Central memory CD8-positive, alpha-beta T cell (primary cell): ENCODE data around the gene BRDT.
"Not testable (repeated sequence)": the region's sequence is repeated elsewhere in the genome, so short reads cannot be mapped to it uniquely, and the experiment has no call there.

ENCODE experiments used
- ATAC-seq: fragments of 150-1000 bp; cut with Tn5 transposase; replicated peaks from 2 replicates; pipeline ENCODE4 v1.10.0; 2022; ENCODE audit warnings: mild to moderate bottlenecking, moderate FRiP score, moderate number of reproducible peaks; ENCODE audit not compliant: poor library complexity, severe bottlenecking; ENCODE audit errors: extremely low read depth
- DNase-seq, 2 donors: peaks; one replicate each; pipeline ENCODE4 v3.0.0; 2021; ENCODE audit warnings: low spot score in 2 of 2
- H3K27ac Mint-ChIP-seq: one replicate; pipeline ENCODE4 v1.8.0; 2022; ENCODE audit warnings: low read depth, mild to moderate bottlenecking, moderate library complexity, mixed read lengths
- H3K27me3 Mint-ChIP-seq: one replicate; pipeline ENCODE4 v1.8.0; 2022; ENCODE audit warnings: mixed read lengths
- H3K36me3 Mint-ChIP-seq: one replicate; pipeline ENCODE4 v1.8.0; 2022; ENCODE audit warnings: mild to moderate bottlenecking, moderate library complexity, mixed read lengths; ENCODE audit not compliant: insufficient read depth
- H3K4me1 Mint-ChIP-seq: one replicate; pipeline ENCODE4 v1.8.0; 2022; ENCODE audit warnings: mixed read lengths
- H3K4me3 Mint-ChIP-seq: one replicate; pipeline ENCODE4 v1.8.0; 2022; ENCODE audit warnings: mild to moderate bottlenecking, moderate library complexity, mixed read lengths
- H3K9me3 Mint-ChIP-seq: one replicate; pipeline ENCODE4 v1.8.0; 2022; ENCODE audit warnings: mixed read lengths

The BRDT gene

GRCh38 chr1:92013923-92014322 lies 64.7 kb downstream of the BRDT start:
- H3K9me3 Mint-ChIP-seq = no peaks in the 10 kb centered on the region
- H3K4me1 Mint-ChIP-seq = peaks cover 19% of the 10 kb centered on the region
- no peaks in the 10 kb centered on the region for H3K27me3 Mint-ChIP-seq
- no peak overlapping the region for H3K27ac Mint-ChIP-seq
- H3K4me3 Mint-ChIP-seq = no peak overlapping the region
- ATAC-seq (no peak), DNase-seq (no peak)
- no peaks in the 10 kb centered on the region for H3K36me3 Mint-ChIP-seq

GRCh38 chr1:92016720-92017316 lies 67.6 kb downstream of the BRDT start:
- ATAC-seq = peak; percentile 69

GRCh38 chr1:92017656-92018055 lies 68.5 kb downstream of the BRDT start:
- Mint-ChIP-seq H3K27ac (peak overlapping the region; percentile 36), H3K9me3 (no peaks in the 10 kb centered on the region), H3K27me3 (no peaks in the 10 kb centered on the region), H3K36me3 (peaks cover 2% of the 10 kb centered on the region), H3K4me1 (peaks cover 19% of the 10 kb centered on the region), H3K4me3 (peak overlapping the region; percentile 29)
- DNase-seq (no peak), ATAC-seq (peak; percentile 39)

More at GRCh38 chr1:92016720-92017316, 67.6 kb downstream of the BRDT start:
- Mint-ChIP-seq H3K27me3 (no peaks in the 10 kb centered on the region), H3K4me3 (peak overlapping the region; percentile 42), H3K4me1 (peaks cover 19% of the 10 kb centered on the region), H3K36me3 (peaks cover 2% of the 10 kb centered on the region), H3K27ac (peak overlapping the region; percentile 36), H3K9me3 (no peaks in the 10 kb centered on the region)
- DNase-seq = no peak

- Mint-ChIP-seq H3K4me1 (peaks cover 16% of the 10 kb centered on the region), H3K27me3 (peaks cover 10% of the 10 kb centered on the region)
- ATAC-seq, DNase-seq, H3K9me3 Mint-ChIP-seq, H3K4me3 Mint-ChIP-seq, H3K36me3 Mint-ChIP-seq, H3K27ac Mint-ChIP-seq: not testable (repeated sequence)
Measured at GRCh38 chr1:92026042-92026441, 76.8 kb downstream of the BRDT start.

GRCh38 chr1:92026806-92027205 lies 77.6 kb downstream of the BRDT start:
- H3K27me3 Mint-ChIP-seq = peaks cover 10% of the 10 kb centered on the region
- H3K4me1 Mint-ChIP-seq = peaks cover 20% of the 10 kb centered on the region
- H3K4me3 Mint-ChIP-seq = no peak overlapping the region
- ATAC-seq (no peak), DNase-seq (no peak)
- H3K36me3 Mint-ChIP-seq = peaks cover 4% of the 10 kb centered on the region
- H3K9me3 Mint-ChIP-seq = no peaks in the 10 kb centered on the region
- no peak overlapping the region for H3K27ac Mint-ChIP-seq

- DNase-seq (no peak), ATAC-seq (no peak)
- Mint-ChIP-seq H3K27ac (no peak overlapping the region), H3K36me3 (peaks cover 4% of the 10 kb centered on the region), H3K4me3 (peak overlapping the region; percentile 78), H3K4me1 (peaks cover 22% of the 10 kb centered on the region), H3K9me3 (no peaks in the 10 kb centered on the region), H3K27me3 (peaks cover 10% of the 10 kb centered on the region)
Measured at GRCh38 chr1:92029241-92029922, 80.2 kb downstream of the BRDT start.

- H3K36me3 Mint-ChIP-seq = peaks cover 4% of the 10 kb centered on the region
- no peak for ATAC-seq
- no peak for DNase-seq
Measured at GRCh38 chr1:92030656-92031107, 81.5 kb downstream of the BRDT start.

GRCh38 chr1:92031281-92032110 lies 82.3 kb downstream of the BRDT start:
- no peaks in the 10 kb centered on the region for H3K9me3 Mint-ChIP-seq
- no peak for DNase-seq
- ATAC-seq = no peak
- peaks cover 4% of the 10 kb centered on the region for H3K36me3 Mint-ChIP-seq
- H3K4me3 Mint-ChIP-seq = no peak overlapping the region
- H3K27me3 Mint-ChIP-seq = peaks cover 10% of the 10 kb centered on the region
- no peak overlapping the region for H3K27ac Mint-ChIP-seq
- H3K4me1 Mint-ChIP-seq = peaks cover 22% of the 10 kb centered on the region

More at GRCh38 chr1:92030656-92031107, 81.5 kb downstream of the BRDT start:
- Mint-ChIP-seq H3K4me3 (peak overlapping the region; percentile 78), H3K27me3 (peaks cover 10% of the 10 kb centered on the region), H3K27ac (peak overlapping the region; percentile 52), H3K9me3 (no peaks in the 10 kb centered on the region), H3K4me1 (peaks cover 22% of the 10 kb centered on the region)

GRCh38 chr1:92037400-92037799 lies 88.2 kb downstream of the BRDT start:
- Mint-ChIP-seq H3K27ac (no peak overlapping the region), H3K4me3 (no peak overlapping the region), H3K36me3 (no peaks in the 10 kb centered on the region), H3K4me1 (no peaks in the 10 kb centered on the region), H3K9me3 (no peaks in the 10 kb centered on the region), H3K27me3 (no peaks in the 10 kb centered on the region)
- ATAC-seq (no peak), DNase-seq (no peak)

GRCh38 chr1:92038695-92039346 lies 89.6 kb downstream of the BRDT start:
- no peaks in the 10 kb centered on the region for H3K4me1 Mint-ChIP-seq
- DNase-seq (no peak), ATAC-seq (no peak)
- no peak overlapping the region for H3K4me3 Mint-ChIP-seq
- H3K36me3 Mint-ChIP-seq = no peaks in the 10 kb centered on the region
- no peaks in the 10 kb centered on the region for H3K9me3 Mint-ChIP-seq
- no peak overlapping the region for H3K27ac Mint-ChIP-seq
- no peaks in the 10 kb centered on the region for H3K27me3 Mint-ChIP-seq

GRCh38 chr1:92040971-92041370 lies 91.8 kb downstream of the BRDT start:
- DNase-seq = no peak
- Mint-ChIP-seq H3K36me3 (no peaks in the 10 kb centered on the region), H3K4me3 (no peak overlapping the region), H3K27ac (no peak overlapping the region), H3K9me3 (no peaks in the 10 kb centered on the region), H3K4me1 (no peaks in the 10 kb centered on the region), H3K27me3 (no peaks in the 10 kb centered on the region)
- no peak for ATAC-seq

GRCh38 chr1:92043621-92044020 lies 94.4 kb downstream of the BRDT start:
- no peaks in the 10 kb centered on the region for H3K9me3 Mint-ChIP-seq
- ATAC-seq = no peak
- no peaks in the 10 kb centered on the region for H3K36me3 Mint-ChIP-seq
- H3K4me1 Mint-ChIP-seq = no peaks in the 10 kb centered on the region
- H3K27ac Mint-ChIP-seq = no peak overlapping the region
- H3K27me3 Mint-ChIP-seq = no peaks in the 10 kb centered on the region
- DNase-seq = no peak
- no peak overlapping the region for H3K4me3 Mint-ChIP-seq
